ENCODE results near the gene ELFN1. TPM values are rescaled to one million over a fixed set of nuclear protein-coding genes. Genes with fewer than 3 reads are reported as not detected.

Gene ELFN1
- total RNA-seq, 1 experiment from 2014 or later = 22.2 TPM

DNA sequence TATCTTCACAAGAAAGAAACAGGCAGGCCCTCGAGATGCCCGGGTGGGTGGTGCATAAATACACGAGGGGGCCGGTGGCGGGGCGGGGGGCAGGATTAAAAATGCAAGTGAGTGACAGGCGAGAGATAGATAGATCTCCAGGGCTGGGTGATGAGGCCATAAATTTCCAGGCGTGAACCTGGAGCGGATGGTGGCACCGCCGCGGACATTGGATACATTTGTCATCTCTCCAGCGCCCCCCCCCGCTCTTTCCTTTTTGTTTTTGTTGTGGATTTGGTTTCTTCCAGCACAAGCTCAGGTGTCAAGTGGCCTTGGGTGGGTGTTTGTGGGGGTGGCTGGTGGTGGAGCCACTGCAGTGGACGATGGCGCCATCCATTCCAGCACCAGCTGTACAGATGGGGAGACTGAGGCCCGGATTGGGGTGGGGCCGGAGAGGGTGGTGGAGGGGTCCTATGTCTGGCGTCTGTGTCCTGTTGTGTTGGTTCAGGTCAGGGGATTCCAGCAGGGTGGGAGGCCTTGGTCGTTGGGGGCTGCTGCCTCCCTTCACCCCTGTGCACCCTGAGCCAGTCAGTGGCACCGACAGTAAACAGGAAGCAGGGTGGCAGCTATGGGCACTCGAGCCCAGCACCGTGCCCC lies 2.9 kb downstream of the ELFN1 start:
- DNase-seq (ENCODE audit: low spot score) = no peak
- in situ Hi-C loops (cut with HindIII; ENCODE audit: low sequenced_read_pairs) = no loop called here

DNA sequence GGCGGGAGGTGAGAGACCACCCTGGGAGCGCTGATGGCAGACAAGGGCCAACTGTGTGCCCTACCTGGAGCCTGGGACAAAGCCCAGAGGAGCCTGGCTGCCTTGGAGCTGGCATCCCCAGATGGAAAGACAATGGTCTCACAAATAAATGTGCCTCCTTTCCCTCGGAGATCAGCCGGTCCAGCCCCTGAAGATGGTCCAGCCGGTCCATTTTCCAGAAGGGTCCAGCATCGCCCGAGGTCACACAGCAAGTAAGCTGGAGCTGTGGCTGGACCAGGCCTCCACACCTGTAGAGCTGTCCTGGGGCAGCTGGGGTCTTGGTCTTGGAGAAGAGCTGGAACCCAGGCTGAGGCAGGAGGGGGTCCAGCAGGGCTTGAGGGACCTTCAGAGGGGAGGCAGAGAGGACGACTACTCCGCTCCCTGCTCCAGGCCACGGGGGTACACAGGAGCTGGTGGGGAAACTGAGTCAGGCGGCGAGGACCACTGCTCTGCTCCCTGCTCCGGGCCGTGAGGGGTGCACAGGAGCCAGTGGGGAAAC lies 3.6 kb downstream of the ELFN1 start:
- no peak for DNase-seq (ENCODE audit: low spot score)
- in situ Hi-C loops (cut with HindIII; ENCODE audit: low sequenced_read_pairs) = no loop called here

- DNase-seq (ENCODE audit: low spot score) = no peak
- in situ Hi-C loops (cut with HindIII; ENCODE audit: low sequenced_read_pairs) = no loop called here
Measured at GRCh38 chr7:1674161-1675035, 4.3 kb downstream of the ELFN1 start.

GRCh38 chr7:1675036-1675671 lies 5.1 kb downstream of the ELFN1 start:
- in situ Hi-C loops (cut with HindIII; ENCODE audit: low sequenced_read_pairs) = no loop called here
- no peak for DNase-seq (ENCODE audit: low spot score)

DNA sequence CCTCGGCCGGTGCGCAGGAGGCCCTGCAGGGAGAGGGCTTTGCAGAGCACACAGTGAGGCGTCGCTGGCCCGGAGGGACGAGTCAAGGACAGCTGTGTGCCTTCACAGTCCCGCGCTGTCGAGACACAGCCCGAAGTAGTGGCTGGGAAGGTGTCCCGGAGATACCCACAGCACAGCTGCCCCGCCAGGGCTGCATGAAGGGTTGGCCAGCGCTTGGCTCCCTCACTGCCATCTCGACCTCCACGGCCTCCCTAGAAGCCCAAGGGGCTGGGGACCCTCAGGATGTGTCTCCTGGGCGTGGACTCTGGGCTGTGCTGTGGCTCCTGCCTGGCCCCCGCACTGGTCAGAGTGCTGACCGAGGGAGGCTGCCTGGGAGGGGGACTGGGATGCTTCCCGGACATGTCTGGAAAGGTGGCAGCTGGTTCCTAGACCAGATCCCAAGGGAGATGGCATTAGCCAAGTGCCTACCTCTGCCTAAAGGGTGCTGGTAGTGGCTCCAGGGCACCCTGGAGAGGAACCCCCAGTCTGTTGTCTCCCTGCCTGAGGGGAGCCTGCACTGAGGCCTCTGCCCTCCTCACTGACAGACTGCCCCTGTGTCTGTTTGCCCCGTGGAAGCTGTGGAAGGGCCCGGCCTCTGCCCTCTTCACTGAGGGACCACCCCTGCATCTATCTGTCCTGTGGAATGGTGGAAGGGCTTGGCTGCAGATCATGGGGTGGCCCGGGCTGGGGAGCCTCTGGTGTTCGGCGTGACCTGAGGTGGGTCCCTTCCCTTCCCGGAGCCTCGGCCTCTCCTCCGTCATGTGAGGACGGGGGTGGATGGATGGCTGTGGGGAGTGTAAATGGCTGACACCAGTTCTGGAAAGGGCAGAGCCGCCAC lies 5.8 kb downstream of the ELFN1 start:
- no peak for DNase-seq (ENCODE audit: low spot score)
- in situ Hi-C loops (cut with HindIII; ENCODE audit: low sequenced_read_pairs) = no loop called here

- no peak for DNase-seq (ENCODE audit: low spot score)
- in situ Hi-C loops (cut with HindIII; ENCODE audit: low sequenced_read_pairs) = no loop called here
Measured at GRCh38 chr7:1676550-1677078, 6.5 kb downstream of the ELFN1 start.

DNA sequence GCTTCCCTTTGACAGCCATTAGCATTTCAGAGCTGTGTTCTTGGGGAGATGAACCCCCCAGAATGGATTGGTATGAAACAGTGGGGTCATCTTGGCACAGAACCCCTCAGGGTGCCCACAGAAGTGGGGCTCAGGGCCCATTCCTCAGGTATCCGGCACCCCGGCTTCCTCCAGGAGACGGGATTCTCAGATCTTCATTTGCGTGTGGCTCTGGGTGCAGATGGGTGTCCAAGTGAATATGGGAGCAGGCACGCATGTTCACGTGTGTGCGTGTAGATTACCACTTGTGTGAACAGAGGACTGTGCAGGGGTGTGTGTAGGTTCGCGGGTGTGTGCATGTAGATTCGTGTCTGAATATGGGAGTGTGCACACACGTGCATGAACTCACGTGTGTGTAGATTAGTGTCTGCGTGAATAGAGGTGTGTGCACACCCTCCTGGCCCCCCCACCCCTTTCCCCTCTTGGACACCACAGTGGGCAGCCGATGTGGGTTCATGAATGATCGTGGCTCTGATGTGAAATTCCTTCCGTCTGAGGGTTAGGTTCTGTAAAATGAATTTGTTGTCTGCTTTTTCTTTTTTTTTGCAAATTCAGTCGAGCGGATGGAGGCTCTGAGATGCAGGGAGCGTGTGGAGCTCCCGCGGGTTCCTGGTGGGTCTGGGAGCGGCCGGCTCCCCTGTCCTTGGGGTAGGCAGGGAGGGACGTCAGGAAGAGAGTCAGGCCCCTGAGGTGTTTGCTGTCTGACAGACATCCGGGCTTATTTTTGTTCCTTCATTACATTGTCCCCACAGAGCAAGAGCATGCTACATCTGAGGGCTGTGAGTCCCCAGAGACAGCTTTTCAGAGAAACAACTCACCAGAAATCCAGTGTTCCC lies 7.4 kb downstream of the ELFN1 start:
- in situ Hi-C loops (cut with HindIII; ENCODE audit: low sequenced_read_pairs) = no loop called here

DNA sequence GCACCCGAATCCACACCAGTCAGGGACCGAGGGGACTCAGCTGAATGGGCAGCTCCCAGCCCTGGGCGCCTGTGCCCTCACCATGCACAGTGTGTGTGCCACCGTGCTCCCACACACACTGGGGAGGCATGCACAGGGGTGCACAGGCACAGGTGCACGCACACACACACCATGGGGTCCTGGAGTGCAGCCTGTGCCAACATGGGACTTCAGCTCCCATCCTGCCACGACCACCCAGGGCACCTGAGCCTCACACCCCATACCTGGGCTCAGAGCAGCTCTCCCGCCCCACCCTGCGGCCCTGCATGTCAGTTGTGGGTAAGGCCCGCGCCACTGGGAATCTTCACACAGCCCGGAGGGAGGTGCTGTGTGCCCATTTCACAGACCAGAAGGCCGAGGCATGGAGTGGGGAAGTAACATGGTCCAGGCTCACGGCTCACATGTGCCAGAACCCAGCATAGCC lies 8.0 kb downstream of the ELFN1 start:
- in situ Hi-C loops (cut with HindIII; ENCODE audit: low sequenced_read_pairs) = no loop called here
- no peak for DNase-seq (ENCODE audit: low spot score)

More for the DNA sequence above, 7.4 kb downstream of the ELFN1 start:
- no peak for DNase-seq (ENCODE audit: low spot score)

- DNase-seq (ENCODE audit: low spot score) = no peak
- in situ Hi-C loops (cut with HindIII; ENCODE audit: low sequenced_read_pairs) = no loop called here
Measured at GRCh38 chr7:1678571-1679325, 8.7 kb downstream of the ELFN1 start.

DNA sequence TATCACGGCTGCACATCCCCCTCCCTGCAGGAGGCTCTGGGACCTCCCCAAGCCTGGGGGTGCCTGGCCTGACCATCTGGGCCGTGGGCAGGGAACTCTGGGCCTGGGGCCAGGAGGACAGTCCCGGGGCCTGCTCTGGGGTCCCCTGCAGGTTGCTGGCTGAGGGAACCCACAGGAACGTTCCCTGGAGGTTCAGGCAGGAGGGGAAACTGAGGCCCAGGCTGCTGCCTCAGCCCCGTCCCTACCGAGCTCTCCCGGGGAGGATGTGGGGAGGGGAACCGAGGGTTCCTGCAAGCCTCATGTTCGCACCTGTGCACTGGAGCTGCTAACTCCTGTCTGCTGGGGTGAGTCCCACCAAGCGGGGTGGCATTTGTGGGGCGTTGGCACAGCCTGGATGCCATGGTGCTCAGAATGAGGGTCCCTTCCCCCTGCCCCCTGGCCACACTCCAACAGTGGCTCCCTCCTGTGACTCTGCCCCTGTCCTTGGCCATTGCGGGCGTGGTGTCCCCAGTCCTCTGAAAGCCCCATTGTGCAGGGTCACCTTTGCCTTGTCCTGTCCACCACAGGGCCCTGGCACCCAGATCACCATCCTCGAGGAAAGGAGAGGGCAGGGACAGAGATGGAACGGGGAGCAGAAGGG lies 9.4 kb downstream of the ELFN1 start:
- DNase-seq (ENCODE audit: low spot score) = no peak
- in situ Hi-C loops (cut with HindIII; ENCODE audit: low sequenced_read_pairs) = no loop called here

- DNase-seq (ENCODE audit: low spot score) = no peak
- in situ Hi-C loops (cut with HindIII; ENCODE audit: low sequenced_read_pairs) = no loop called here
Measured at GRCh38 chr7:1679966-1680730, 10.1 kb downstream of the ELFN1 start.

- in situ Hi-C loops (cut with HindIII; ENCODE audit: low sequenced_read_pairs) = no loop called here
- DNase-seq (ENCODE audit: low spot score) = no peak
Measured at GRCh38 chr7:1681581-1681980, 11.5 kb downstream of the ELFN1 start.

GRCh38 chr7:1685000-1685624 lies 15.0 kb downstream of the ELFN1 start:
- in situ Hi-C loops (cut with HindIII; ENCODE audit: low sequenced_read_pairs) = no loop called here
- DNase-seq (ENCODE audit: low spot score) = no peak

GRCh38 chr7:1688542-1688941 lies 18.5 kb downstream of the ELFN1 start:
- in situ Hi-C loops (cut with HindIII; ENCODE audit: low sequenced_read_pairs) = no loop called here
- DNase-seq (ENCODE audit: low spot score) = no peak

DNA sequence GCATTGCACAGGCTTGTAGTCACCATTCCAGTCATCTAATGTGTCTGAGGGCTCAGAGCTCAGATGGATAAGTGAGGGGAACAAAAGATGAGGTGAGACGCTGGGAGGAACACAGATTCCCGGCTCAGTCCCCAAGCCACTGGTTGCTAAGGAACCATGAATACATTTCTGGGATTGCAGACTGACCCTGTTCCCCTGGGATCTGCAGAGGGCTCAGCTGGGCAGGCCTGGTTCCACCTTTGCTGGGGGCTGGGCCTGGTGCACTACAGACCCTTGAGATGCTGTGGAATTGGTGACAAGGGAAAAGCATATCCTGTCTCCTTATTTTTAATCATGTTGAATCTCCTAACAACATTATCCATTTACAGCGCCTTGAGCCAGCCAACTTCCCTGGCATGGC lies 19.2 kb downstream of the ELFN1 start:
- DNase-seq (ENCODE audit: low spot score) = no peak

More for the DNA sequence above, 19.2 kb downstream of the ELFN1 start:
- in situ Hi-C loops (cut with HindIII; ENCODE audit: low sequenced_read_pairs) = no loop called here
